ENCODE data around the gene PCGF1. TPM values are rescaled to one million over a fixed set of nuclear protein-coding genes. Genes with fewer than 3 reads are reported as not detected.

PCGF1 gene
- total and polyA plus RNA-seq, 4 donors, result 3.3 to 12.5 (median 10.9) TPM

DNA sequence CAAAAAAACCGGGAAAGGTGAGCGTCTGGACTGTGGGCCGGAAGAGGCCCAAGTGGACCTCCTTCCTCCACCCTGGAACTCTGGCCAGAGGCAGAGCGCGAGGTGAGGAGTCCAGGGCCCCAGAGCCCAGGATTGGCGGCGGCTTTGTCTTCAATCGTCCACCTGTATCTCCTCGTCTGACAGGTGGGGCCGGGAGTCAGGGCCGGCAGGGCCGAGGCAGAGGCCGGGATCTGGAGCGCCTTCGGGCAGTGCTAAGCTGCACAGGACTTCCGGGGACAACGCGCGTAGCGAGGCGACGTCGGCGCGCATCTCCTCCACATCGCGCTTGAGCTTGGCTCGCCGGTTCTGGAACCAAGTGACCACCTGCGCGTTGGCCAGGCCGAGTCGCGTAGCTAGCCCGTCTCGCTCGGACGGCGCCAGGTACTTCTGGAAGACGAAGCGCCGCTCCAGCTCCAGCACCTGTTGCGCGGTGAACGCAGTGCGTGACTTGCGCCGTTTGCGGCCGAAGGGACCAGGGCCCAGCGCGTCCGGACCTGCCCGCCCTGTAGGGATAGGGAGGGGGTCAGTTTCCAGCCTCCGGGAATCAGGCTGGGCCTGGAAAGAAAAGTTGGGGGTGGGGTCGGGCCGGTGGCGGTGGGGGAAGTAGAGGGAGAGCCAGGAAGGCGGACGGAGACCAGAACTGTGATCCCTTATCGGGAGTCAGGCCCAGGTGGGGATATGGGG is 9.6 kb downstream of the PCGF1 start:
- Histone ChIP-seq H3K4me3 (ENCODE audit: low read depth in 1 of 3, low read length in 3 of 3) (peak overlapping the region in 2 of 3 donors; percentile 50), H3K9ac (ENCODE audit: low read depth in 1 of 2, low read length in 2 of 2) (no peak overlapping the region), H3K27ac (ENCODE audit: low read depth in 1 of 2, low read length in 2 of 2) (no peak overlapping the region), H3K36me3 (ENCODE audit: control insufficient read depth in 4 of 4, insufficient read depth in 3 of 4, low read depth in 1 of 4, low read length in 3 of 4) (peaks cover 3 to 8% (median 5%) of the 10 kb centered on the region in 4 donors), H3K4me1 (ENCODE audit: control insufficient read depth in 4 of 4, insufficient read depth in 4 of 4, low read length in 3 of 4) (peaks cover 18 to 74% (median 56%) of the 10 kb centered on the region in 4 donors), H3K9me3 (ENCODE audit: control insufficient read depth in 4 of 4, low read length in 3 of 4) (no peaks in the 10 kb centered on the region), H3K27me3 (ENCODE audit: control insufficient read depth in 4 of 4, insufficient read depth in 4 of 4, low read length in 3 of 4) (no peaks in the 10 kb centered on the region)
- 30% methylated on average over 61 of the region's 61 CpGs for WGBS
- TF ChIP-seq FOXA2 (IDR thresholded peaks at IDR 0.05) (no peak), EGR1 (IDR thresholded peaks at IDR 0.05; ENCODE audit: low read depth in 2 of 2) (no peak), CTCF (IDR thresholded peaks at IDR 0.05; ENCODE audit: low read depth, low read length, missing input control) (no peak), RAD21 (IDR thresholded peaks at IDR 0.05) (no peak), YY1 (IDR thresholded peaks at IDR 0.05) (no peak), HNF4A (conservative IDR thresholded peaks at IDR 0.05) (no peak), NR2F2 (IDR thresholded peaks at IDR 0.05) (no peak), HNF4G (IDR thresholded peaks at IDR 0.05) (no peak), GABPA (IDR thresholded peaks at IDR 0.05 in 1 of 2, conservative IDR thresholded peaks at IDR 0.05 in 1 of 2) (no peak), ZBTB33 (IDR thresholded peaks at IDR 0.05) (no peak)
- TF ChIP-seq, protein P1, sequence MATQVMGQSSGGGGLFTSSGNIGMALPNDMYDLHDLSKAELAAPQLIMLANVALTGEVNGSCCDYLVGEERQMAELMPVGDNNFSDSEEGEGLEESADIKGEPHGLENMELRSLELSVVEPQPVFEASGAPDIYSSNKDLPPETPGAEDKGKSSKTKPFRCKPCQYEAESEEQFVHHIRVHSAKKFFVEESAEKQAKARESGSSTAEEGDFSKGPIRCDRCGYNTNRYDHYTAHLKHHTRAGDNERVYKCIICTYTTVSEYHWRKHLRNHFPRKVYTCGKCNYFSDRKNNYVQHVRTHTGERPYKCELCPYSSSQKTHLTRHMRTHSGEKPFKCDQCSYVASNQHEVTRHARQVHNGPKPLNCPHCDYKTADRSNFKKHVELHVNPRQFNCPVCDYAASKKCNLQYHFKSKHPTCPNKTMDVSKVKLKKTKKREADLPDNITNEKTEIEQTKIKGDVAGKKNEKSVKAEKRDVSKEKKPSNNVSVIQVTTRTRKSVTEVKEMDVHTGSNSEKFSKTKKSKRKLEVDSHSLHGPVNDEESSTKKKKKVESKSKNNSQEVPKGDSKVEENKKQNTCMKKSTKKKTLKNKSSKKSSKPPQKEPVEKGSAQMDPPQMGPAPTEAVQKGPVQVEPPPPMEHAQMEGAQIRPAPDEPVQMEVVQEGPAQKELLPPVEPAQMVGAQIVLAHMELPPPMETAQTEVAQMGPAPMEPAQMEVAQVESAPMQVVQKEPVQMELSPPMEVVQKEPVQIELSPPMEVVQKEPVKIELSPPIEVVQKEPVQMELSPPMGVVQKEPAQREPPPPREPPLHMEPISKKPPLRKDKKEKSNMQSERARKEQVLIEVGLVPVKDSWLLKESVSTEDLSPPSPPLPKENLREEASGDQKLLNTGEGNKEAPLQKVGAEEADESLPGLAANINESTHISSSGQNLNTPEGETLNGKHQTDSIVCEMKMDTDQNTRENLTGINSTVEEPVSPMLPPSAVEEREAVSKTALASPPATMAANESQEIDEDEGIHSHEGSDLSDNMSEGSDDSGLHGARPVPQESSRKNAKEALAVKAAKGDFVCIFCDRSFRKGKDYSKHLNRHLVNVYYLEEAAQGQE (IDR thresholded peaks at IDR 0.05), result no peak
- no peak for DNase-seq (ENCODE audit: low spot score)

DNA sequence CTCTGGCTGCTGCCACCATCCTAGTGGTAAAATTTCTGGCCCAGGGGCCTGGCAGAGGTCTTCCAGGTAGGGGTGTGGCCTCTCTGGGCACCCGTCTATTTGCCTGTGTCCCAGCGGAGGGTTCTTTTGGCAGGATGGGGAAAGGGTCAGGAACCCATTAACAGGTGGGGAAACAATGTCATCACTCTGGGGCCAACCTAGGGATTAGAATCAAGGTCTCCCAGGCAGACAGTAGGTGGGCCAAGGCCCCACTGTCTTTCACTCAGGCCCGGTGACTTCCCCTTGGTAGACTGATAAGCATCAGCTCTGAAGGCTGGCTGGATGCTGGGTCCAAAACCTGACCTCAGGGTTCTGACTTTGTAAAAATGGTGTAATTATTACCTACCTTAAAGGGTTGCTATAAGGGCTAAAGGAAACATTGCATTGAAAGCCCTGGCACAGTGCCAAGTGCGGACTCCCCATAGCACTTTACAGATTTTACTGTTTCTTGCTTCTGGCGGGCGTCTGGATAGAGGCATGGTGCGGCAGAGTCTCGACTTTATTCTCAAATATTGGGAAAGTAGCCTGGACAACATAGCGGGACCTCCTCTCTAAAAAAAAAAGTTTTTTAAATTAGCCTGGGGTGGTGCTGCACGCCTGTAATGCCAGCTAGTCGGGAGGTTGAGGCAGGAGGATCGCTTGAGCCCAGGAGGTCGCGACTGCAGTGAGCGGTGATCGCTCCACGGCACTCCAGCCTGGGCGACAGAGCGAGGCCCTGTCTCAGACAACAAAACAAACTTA is 10.3 kb downstream of the PCGF1 start:
- no peaks in the 10 kb centered on the region for H3K9me3 ChIP-seq (ENCODE audit: control insufficient read depth in 4 of 4, low read length in 3 of 4)
- WGBS, result 51% methylated on average over 19 of the region's 19 CpGs
- H3K27me3 ChIP-seq (ENCODE audit: control insufficient read depth in 4 of 4, insufficient read depth in 4 of 4, low read length in 3 of 4), result no peaks in the 10 kb centered on the region
- peak overlapping the region in 1 of 3 donors; percentile 50 for H3K4me3 ChIP-seq (ENCODE audit: low read depth in 1 of 3, low read length in 3 of 3)
- H3K4me1 ChIP-seq (ENCODE audit: control insufficient read depth in 4 of 4, insufficient read depth in 4 of 4, low read length in 3 of 4), result peaks cover 25 to 78% (median 61%) of the 10 kb centered on the region in 4 donors
- DNase-seq (ENCODE audit: low spot score), result no peak
- H3K27ac ChIP-seq (ENCODE audit: low read depth in 1 of 2, low read length in 2 of 2), result no peak overlapping the region
- H3K9ac ChIP-seq (ENCODE audit: low read depth in 1 of 2, low read length in 2 of 2), result no peak overlapping the region
- H3K36me3 ChIP-seq (ENCODE audit: control insufficient read depth in 4 of 4, insufficient read depth in 3 of 4, low read depth in 1 of 4, low read length in 3 of 4), result peaks cover 4 to 11% (median 7%) of the 10 kb centered on the region in 4 donors
- TF ChIP-seq ZBTB33 (IDR thresholded peaks at IDR 0.05) (no peak), YY1 (IDR thresholded peaks at IDR 0.05) (no peak), HNF4A (conservative IDR thresholded peaks at IDR 0.05) (peak; percentile 19 to 37)
- TF ChIP-seq, protein P2, sequence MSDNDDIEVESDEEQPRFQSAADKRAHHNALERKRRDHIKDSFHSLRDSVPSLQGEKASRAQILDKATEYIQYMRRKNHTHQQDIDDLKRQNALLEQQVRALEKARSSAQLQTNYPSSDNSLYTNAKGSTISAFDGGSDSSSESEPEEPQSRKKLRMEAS (IDR thresholded peaks at IDR 0.05), result no peak
